B cell (primary cell): Measurements from ENCODE around the gene MRPS2. TPM values are rescaled to one million over a fixed set of nuclear protein-coding genes. Genes with fewer than 3 reads are reported as not detected.

Source experiments
- ATAC-seq: fragments of 200-7000 bp; cut with Tn5 transposase; one replicate; pipeline ENCODE4 v1.10.0; 2021; ENCODE audit warnings: low read depth, mild to moderate bottlenecking, moderate number of reproducible peaks, moderate library complexity
- CTCF ChIA-PET: fragments of 350-600 bp; sonication (Branson Sonifier 250); formaldehyde crosslinking; loops from one replicate; lab custom pipeline; 2021; ENCODE audit warnings: antibody characterized with exemption, inconsistent platforms; lab: Charles Lee
- POLR2A ChIA-PET: fragments of 350-600 bp; sonication (Branson Sonifier 250); formaldehyde crosslinking; loops from one replicate; lab custom pipeline; 2021; ENCODE audit warnings: antibody characterized with exemption; lab: Charles Lee
- DNase-seq: peaks from one replicate; pipeline ENCODE4 v3.0.0; 2013
- H2AFZ ChIP-seq: 2 replicates; pipeline ENCODE4 v1.6.1; 2012; ENCODE audit warnings: mild to moderate bottlenecking, low read depth, low read length; ENCODE audit not compliant: insufficient read depth, poor library complexity, severe bottlenecking
- H3K27ac ChIP-seq, 2 donors: 1 replicate in 1 of 2; 2 replicates in 1 of 2; pipeline ENCODE4 v1.5.1; 2012 to 2013; ENCODE audit warnings: low read length in 2 of 2, mild to moderate bottlenecking in 2 of 2, moderate library complexity in 1 of 2
- H3K27me3 ChIP-seq, 4 experiments: fragments of 200-600 bp in 1 of 4; sonication (generic) in 1 of 4; replicated peaks in 1 of 4; 1 replicate in 2 of 4; 2 replicates in 2 of 4; pipeline versions ENCODE4 v1.6.1 to v1.7.0; 2013 to 2016; ENCODE audit warnings: low read length in 3 of 4, mild to moderate bottlenecking in 2 of 4, mixed read lengths in 1 of 4, moderate library complexity in 1 of 4; ENCODE audit not compliant: insufficient read depth in 4 of 4, control insufficient read depth in 3 of 4; ENCODE audit errors: control extremely low read depth in 1 of 4
- H3K36me3 ChIP-seq, 2 experiments: replicated peaks in 1 of 2; 1 replicate in 1 of 2; 2 replicates in 1 of 2; pipeline versions ENCODE4 v1.6.1 to v1.7.1; 2013; ENCODE audit warnings: low read length in 1 of 2; ENCODE audit not compliant: insufficient read depth in 2 of 2, control insufficient read depth in 1 of 2; ENCODE audit errors: control extremely low read depth in 1 of 2, extremely low read depth in 1 of 2
- H3K4me1 ChIP-seq, 2 donors: fragments of 200-600 bp in 1 of 2; sonication (generic) in 1 of 2; 1 replicate in 1 of 2; 2 replicates in 1 of 2; pipeline versions ENCODE4 v1.5.1 to v1.6.1; 2013 to 2017; ENCODE audit warnings: low read length in 2 of 2; ENCODE audit not compliant: control insufficient read depth in 2 of 2, insufficient read depth in 2 of 2
- H3K4me2 ChIP-seq: replicated peaks from 2 replicates; pipeline ENCODE3; 2012; ENCODE audit warnings: mild to moderate bottlenecking, low read depth, low read length; ENCODE audit not compliant: poor library complexity, severe bottlenecking
- H3K4me3 ChIP-seq, 5 experiments: fragments of 200-600 bp in 1 of 5; sonication (generic) in 1 of 5; 1 replicate in 3 of 5; 2 replicates in 2 of 5; pipeline versions ENCODE4 v1.5.1 to v1.7.0; 2011 to 2016; ENCODE audit warnings: low read length in 4 of 5, mild to moderate bottlenecking in 4 of 5, low read depth in 2 of 5, control low read depth in 1 of 5, moderate library complexity in 1 of 5; ENCODE audit not compliant: insufficient read depth in 1 of 5; ENCODE audit errors: control extremely low read depth in 1 of 5, extremely low read depth in 1 of 5
- H3K79me2 ChIP-seq: fragments of 200-600 bp; sonication (generic); one replicate; pipeline ENCODE4 v1.6.0; 2016; ENCODE audit warnings: low read length; ENCODE audit not compliant: control insufficient read depth, insufficient read depth
- H3K9ac ChIP-seq: fragments of 200-600 bp; sonication (generic); 2 replicates; pipeline ENCODE4 v1.6.1; 2017; ENCODE audit warnings: mild to moderate bottlenecking, low read length, moderate library complexity
- H3K9me3 ChIP-seq, 3 donors: one replicate each; pipeline versions ENCODE4 v1.6.1 to v1.7.1; 2013; ENCODE audit warnings: low read length in 2 of 3; ENCODE audit not compliant: control insufficient read depth in 2 of 3, insufficient read depth in 1 of 3; ENCODE audit errors: control extremely low read depth in 1 of 3
- H4K20me1 ChIP-seq: 2 replicates; pipeline ENCODE4 v1.6.0; 2012; ENCODE audit warnings: mild to moderate bottlenecking, low read length; ENCODE audit not compliant: insufficient read depth, control insufficient read depth, poor library complexity, severe bottlenecking
- H3K27ac Mint-ChIP-seq: one replicate; pipeline ENCODE4 v1.8.0; 2021; ENCODE audit warnings: mixed read lengths
- H3K27me3 Mint-ChIP-seq: one replicate; pipeline ENCODE4 v1.8.0; 2021; ENCODE audit warnings: mixed read lengths
- H3K4me1 Mint-ChIP-seq: one replicate; pipeline ENCODE4 v1.8.0; 2021; ENCODE audit warnings: mixed read lengths
- H3K4me3 Mint-ChIP-seq: one replicate; pipeline ENCODE4 v1.8.0; 2021; ENCODE audit warnings: mixed read lengths
- H3K9me3 Mint-ChIP-seq: one replicate; pipeline ENCODE4 v1.8.0; 2022; ENCODE audit warnings: mixed read lengths; ENCODE audit not compliant: insufficient read depth
- CTCF ChIP-seq: fragments of 200-600 bp; IDR thresholded peaks from one replicate; pipeline ENCODE4 v1.8.0; 2022; ENCODE audit warnings: antibody characterized with exemption, mild to moderate bottlenecking
- EZH2 ChIP-seq: IDR thresholded peaks from 2 replicates; pipeline ENCODE4 v1.6.1; 2012; ENCODE audit warnings: borderline replicate concordance, low read depth, mild to moderate bottlenecking, moderate library complexity, low read length; ENCODE audit not compliant: insufficient read depth, poor library complexity, severe bottlenecking
- WGBS: methylation state at CpG from one replicate; pipeline ENCODE4 v1.1.5; 2013; ENCODE audit warnings: missing lambda C conversion rate; ENCODE audit not compliant: insufficient coverage; 5-methylcytosine and 5-hydroxymethylcytosine counted together
- intact Hi-C: fragments of 100-400 bp; cut with micrococcal nuclease; formaldehyde crosslinking; loops from one replicate; pipeline ENCODE4 v1.10.0; 2022
- polyA plus RNA-seq: library from polyadenylated mRNA; depleted of rRNA; stranded (reverse); fragments of >200 nt; gene quantifications from 2 replicates; pipeline ENCODE4 v1.2.3, GENCODE V29; 2012
- total RNA-seq, 2 donors: library from RNA; stranded (reverse); fragments of 120-200 nt in 1 of 2; gene quantifications; 1 replicate in 1 of 2; 2 replicates in 1 of 2; pipeline versions ENCODE4 v1.2.3 to v1.2.4, GENCODE V29; 2013 to 2022

MRPS2 gene
- total and polyA plus RNA-seq, 2 donors (not counting 1 experiment from before 2014, with no cell fraction given): 26.7 to 55.1 TPM

DNA sequence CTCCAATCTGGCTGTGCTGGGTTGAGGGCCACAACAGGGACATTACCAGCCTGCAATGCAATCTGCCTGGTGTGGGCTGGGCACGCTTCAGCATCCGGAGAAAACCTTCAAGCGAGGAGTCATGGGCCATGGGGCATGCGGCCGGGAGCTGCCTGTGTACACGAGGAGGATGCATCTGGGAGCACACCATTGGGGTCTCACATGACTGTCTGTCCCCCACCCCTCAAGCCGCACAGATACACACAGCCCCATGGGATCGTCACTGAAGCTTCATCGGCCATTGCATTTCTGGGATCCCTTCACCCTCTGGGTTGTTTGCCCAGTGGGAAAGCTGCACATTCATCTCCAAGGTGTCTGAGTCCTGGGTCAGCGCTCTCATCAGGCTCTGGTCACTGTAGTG, 30.6 kb downstream of the MRPS2 start:
- Histone ChIP-seq H3K9me3 (peaks cover 0 to 8% (median 0%) of the 10 kb centered on the region in 3 donors), H3K4me3 (no peak overlapping the region), H3K27ac (no peak overlapping the region), H3K27me3 (peaks cover 0 to 3% (median 0%) of the 10 kb centered on the region in 4 experiments), H3K36me3 (no peaks in the 10 kb centered on the region), H3K4me2 (no peak overlapping the region), H3K9ac (no peak overlapping the region), H2AFZ (no peak overlapping the region), H3K4me1 (no peaks in the 10 kb centered on the region), H4K20me1 (no peaks in the 10 kb centered on the region), H3K79me2 (no peaks in the 10 kb centered on the region)
- Mint-ChIP-seq H3K9me3 (no peaks in the 10 kb centered on the region), H3K4me3 (no peak overlapping the region), H3K27me3 (peaks cover 26% of the 10 kb centered on the region), H3K27ac (no peak overlapping the region), H3K4me1 (no peaks in the 10 kb centered on the region)
- TF ChIP-seq CTCF: no peak
- TF ChIP-seq EZH2: no peak
- DNase-seq (no peak), ATAC-seq (no peak)
- CTCF ChIA-PET: interaction anchor here (2.7 kb wide), 1 partner anchor 26 kb away, joined by 8 read pairs; no protein-coding TSS in a partner anchor
- intact Hi-C loops: no loop called here
- POLR2A ChIA-PET: no interaction called here
- 97% methylated on average over 10 of the region's 10 CpGs for WGBS

DNA sequence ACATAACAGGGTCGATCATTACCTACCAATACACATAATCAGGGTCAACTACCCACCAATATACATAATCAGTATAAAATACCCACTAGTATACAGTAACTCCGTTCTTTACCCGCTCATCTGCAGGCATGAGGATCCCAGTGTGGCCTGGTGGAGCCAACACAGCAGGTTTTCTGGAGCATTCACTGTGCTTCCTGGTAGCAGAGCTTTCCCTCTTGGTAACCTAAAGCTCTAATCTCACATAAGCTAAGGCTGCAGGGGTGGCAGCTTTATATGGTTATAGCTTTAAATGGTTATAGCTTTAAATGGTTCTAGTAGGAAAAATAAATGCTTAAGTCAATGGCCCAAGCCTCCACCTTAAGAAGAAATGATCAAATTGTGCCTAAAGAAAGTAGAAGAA, 32.6 kb downstream of the MRPS2 start:
- DNase-seq: no peak
- no peaks in the 10 kb centered on the region for H4K20me1 ChIP-seq
- no peaks in the 10 kb centered on the region for H3K4me1 ChIP-seq
- POLR2A ChIA-PET: no interaction called here
- no peak overlapping the region for H3K27ac ChIP-seq
- TF ChIP-seq EZH2 (no peak), CTCF (no peak)
- H3K4me2 ChIP-seq: no peak overlapping the region
- intact Hi-C loops: no loop called here
- no peak for ATAC-seq
- Mint-ChIP-seq H3K27me3 (peaks cover 35% of the 10 kb centered on the region), H3K9me3 (no peaks in the 10 kb centered on the region), H3K4me1 (no peaks in the 10 kb centered on the region), H3K4me3 (no peak overlapping the region), H3K27ac (no peak overlapping the region)
- no peaks in the 10 kb centered on the region for H3K36me3 ChIP-seq
- H2AFZ ChIP-seq: no peak overlapping the region
- CTCF ChIA-PET: no interaction called here
- no peak overlapping the region for H3K9ac ChIP-seq
- H3K27me3 ChIP-seq: peaks cover 0 to 3% (median 0%) of the 10 kb centered on the region in 4 experiments
- H3K4me3 ChIP-seq: no peak overlapping the region
- no peaks in the 10 kb centered on the region for H3K79me2 ChIP-seq
- no peaks in the 10 kb centered on the region for H3K9me3 ChIP-seq
- 95% methylated on average over 3 of the region's 3 CpGs for WGBS
